ENCODE data around the gene M1AP.
A peak's percentile ranks its signal among the peaks of the same experiment; 100 is the strongest.

The M1AP gene

DNA sequence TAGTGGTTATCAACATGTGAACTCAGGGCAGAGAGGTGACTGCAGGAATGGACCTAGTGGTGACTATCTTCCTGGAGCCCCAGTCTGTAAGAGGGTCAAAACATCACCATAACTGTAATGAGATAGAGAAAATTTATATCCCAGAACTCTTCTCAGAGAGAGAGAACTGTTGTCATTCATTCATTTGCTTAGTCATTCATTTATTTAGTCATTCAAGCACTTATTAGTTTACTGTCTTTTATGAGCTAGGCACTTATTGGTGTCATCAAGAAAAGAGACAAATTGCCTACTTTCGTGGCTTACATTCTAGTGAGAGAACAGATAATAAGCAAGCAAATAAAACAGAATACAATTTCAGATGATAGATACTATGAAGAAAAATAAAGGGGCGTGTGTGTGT, 59.5 kb downstream of the M1AP start:
- DNase-seq, result no peak

DNA sequence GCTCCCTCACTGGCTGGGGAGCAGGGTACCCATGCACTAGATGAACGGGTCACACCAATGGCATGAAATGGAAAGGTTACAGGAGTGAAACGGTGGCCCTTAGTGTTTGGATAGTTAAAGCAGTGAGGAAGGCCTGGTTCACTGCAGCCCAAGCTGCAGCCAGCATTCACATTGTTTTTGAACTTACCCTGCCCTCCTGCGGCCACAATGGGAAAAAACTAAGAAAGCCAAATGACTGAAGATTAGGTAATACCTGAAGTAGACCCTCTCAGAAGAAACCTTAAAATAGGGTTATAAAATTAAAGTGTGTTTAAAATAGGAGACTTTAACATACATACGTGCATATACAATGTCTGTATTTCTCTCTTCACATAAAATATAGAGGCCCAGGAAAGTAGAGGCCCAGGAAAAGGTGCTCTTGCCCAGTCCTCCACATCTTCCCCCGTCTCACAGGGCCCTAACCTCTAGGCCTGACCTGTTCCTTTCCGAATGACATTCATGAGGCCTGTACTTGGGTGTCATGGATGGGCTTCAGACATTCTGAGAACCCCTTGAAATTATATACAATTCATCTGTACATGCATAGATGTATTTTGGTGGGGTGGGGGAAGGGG, 60.4 kb downstream of the M1AP start:
- DNase-seq, result peak; percentile 70

DNA sequence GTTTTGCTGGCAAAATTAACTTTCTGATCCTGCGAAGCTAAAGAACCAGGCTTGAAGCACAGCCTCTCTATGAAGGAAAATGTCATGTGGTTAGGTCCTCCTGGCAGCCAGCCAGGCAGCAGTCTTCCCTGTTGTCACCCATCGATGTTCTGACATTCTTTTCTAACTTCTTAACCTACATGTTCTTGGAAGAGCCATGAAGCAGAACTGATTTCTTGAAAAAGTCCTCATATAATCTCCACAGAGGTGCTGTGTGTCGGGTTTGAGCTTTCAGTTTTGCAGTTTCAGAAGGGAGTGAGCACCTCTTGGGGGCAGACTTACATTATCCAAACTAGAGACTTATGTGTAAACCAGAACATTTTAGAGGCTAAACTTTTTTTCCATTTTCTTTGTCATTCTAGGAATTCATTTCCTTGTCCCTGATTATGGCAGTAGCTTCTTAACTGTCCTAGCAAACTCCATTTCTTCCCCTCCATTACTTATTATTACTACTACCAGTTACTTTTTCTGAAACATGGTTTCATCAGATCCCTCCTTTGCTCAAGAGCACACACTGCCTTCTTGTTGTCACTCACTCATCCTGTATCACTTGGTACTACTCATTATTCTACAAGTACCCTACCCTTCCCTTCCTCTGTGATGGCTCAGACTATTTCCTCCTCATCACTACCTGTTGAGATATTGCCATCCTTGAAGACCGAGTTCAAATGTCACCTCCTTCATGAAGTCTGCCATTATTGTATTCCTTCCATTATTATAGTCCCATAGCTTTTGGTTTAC, 62.5 kb downstream of the M1AP start:
- DNase-seq, result no peak

DNA sequence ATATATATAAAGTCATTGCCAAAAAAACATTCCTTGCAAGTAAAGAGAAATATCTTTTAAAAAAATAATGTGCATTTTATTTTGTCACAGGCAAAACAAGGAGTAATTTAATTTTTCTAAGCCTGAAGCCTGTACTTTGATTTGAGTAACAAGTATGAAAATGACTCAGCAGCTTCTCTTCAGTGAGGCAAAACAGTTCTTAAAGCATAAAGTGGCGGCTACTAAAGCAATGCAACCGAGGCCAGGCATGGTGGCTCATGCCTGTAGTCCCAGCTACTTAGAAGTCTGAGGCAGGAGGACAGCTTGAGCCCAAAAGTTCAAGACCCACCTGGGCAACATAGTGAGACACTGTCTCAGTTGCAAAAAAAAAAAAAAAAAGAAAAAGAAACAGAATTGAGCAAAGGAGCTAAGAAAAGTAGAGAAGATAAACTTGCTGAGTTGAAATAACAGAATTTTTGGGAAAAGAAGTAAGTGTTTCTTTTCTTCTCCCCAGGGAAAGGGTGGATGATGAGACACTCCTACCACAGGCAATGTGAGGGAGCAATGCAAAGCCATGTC, 64.0 kb downstream of the M1AP start:
- no peak for DNase-seq

GRCh38 chr2:74583504-74583903, 64.6 kb downstream of the M1AP start:
- DNase-seq, result no peak

DNA sequence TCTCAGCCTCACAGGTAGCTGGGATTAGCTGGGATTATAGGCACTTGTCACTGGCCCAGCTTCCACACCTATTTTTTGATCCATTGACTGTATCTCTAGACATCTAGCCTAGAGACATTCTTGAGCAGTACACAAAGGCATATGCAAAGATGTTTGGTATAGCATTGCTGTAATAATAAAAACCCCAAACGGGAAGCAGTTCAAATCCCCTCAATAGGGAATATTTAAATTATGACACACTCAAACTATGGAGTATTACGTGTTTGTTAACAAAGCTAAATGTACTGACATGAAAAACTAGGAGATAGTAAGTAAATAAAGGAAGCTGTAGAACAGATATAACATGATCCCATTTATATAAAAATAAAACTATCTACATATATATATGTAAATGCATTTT, 65.9 kb downstream of the M1AP start:
- DNase-seq, result no peak

DNA sequence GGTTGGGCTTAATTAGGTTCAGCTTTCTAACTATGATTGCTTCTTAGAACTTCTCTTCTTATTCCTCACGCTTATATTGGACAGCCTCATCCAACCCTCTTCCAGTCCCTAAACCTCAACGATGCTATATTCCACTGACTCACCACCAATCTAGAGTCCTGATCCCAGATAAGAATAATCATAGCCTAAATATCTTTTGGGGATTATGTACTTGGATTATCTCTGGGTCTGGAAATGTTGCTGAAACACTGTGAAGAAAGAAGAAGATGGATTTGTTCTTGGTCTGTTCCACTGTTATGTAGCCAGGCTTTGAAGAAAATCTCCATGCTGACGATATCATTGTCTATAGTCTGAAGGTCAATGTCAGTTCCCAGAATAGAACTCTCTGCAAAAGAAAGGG, 66.7 kb downstream of the M1AP start:
- no peak for DNase-seq

DNA sequence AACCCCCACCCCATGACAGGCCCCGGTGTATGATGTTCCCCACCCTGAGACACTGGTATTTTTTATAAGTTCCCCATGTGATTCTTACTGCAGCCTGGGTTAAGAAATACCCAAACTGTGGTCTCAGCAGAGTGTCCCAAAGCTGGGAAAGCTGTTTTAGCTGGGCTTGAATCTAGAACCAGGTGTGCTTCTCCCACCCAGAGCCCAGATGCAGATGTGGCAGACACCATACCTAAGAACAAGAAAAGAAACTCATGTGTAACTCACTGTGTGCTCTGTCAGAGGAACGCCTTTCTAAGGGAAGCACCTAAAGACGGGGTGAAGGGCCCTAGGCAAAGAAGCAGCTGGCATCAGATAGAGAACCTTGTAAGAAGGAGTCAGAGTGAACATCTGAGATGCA, 69.7 kb downstream of the M1AP start:
- no peak for DNase-seq

- DNase-seq, result no peak
These were observed 70.7 kb downstream of the M1AP start for GRCh38 chr2:74577448-74577847.

- DNase-seq, result no peak
These were observed 71.3 kb downstream of the M1AP start for GRCh38 chr2:74576863-74577229.

- no peak for DNase-seq
These were observed 71.8 kb downstream of the M1AP start for GRCh38 chr2:74576211-74576862.

DNA sequence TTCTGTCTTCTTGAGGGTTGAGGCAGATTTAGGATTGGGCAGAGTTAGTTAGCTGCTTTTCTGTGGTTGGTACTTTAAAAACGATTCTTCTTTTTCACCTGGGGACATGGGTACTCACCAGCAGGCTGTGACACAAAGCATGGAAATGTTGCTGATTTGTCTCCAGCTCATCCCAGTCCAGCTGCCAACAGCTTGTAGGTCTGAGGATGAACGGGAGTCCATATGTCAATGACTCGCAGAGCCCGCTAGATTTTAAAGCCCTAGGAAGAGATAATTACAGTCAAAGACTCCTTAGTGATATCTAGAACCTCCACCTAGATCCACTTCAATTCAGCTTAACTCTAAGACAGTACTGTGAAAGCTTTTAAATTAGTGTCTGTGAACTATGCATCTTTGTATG, 72.8 kb downstream of the M1AP start:
- DNase-seq, result no peak

- DNase-seq, result no peak
These were observed 74.2 kb downstream of the M1AP start for GRCh38 chr2:74573747-74574562.

DNA sequence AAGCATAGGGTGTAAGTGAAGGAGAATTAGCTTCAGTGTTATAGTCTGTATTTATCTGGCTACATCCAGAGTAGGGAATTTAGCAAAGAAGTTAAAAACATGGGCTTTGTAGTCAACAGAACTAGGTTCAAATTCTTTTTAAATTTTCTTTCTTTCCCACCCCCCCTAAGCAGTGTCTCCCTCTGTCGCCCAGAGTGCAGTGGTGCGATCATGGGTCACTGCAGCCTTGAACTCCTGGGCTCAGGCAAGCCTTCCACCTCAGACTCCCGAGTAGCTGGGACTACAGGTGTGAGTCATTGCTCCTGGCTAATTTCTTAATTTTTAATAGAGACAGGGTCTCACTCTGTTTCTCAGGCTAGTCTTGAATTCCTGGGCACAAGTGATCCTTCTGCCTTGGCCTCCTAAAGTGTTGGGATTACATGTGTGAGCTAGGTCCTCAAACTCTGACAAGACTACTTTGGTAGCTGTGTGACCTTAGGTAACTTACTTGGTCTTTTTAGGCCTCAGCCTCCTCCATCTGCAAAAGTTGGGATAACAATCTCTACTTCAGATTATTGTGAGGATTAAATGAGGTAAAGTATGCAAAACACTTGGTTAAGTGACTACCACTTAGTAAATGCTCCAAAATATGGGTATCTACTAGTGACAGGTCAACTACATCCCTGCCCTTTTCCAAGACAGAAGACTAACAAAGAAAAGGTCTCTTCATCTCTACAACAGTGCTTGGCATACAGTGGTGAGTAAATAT, 75.8 kb downstream of the M1AP start:
- DNase-seq, result no peak

- DNase-seq, result no peak
These were observed 77.1 kb downstream of the M1AP start for GRCh38 chr2:74571058-74571457.

GRCh38 chr2:74569686-74570085, 78.4 kb downstream of the M1AP start:
- no peak for DNase-seq

DNA sequence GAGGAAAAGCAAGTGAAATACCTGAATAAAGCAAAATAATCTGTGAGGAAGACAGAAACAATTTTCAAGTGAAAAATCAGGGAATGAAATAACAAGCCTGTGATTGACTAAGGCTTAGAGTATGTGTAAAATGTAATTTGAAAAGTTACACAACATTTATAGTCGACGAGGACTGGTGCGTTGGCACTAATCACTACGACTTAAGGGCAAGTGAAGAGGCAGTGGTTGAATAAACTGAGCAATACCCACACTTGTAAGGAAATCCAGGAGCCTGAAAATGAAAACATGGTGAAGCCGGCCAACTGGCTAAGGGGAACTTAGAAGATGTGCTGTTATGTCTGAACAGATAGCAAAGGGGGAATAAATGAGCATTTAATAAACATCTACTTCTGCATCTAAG, 80.2 kb downstream of the M1AP start:
- DNase-seq, result no peak

DNA sequence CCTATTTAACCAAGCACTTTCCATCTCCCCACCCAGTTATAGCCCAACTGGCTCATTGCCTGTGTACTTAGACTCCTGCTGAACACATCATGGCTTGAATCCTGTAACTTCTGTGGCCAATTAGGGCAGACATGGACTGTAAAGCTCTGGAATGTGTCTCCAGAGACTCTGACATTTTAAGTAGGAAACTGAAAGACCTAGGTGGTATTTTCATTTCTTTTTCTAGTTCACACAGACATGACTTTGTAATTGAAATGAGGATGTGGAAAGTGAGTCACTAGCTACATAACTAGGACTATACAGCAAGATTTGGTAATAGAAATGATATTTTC, 81.4 kb downstream of the M1AP start:
- DNase-seq, result peak; percentile 61

DNA sequence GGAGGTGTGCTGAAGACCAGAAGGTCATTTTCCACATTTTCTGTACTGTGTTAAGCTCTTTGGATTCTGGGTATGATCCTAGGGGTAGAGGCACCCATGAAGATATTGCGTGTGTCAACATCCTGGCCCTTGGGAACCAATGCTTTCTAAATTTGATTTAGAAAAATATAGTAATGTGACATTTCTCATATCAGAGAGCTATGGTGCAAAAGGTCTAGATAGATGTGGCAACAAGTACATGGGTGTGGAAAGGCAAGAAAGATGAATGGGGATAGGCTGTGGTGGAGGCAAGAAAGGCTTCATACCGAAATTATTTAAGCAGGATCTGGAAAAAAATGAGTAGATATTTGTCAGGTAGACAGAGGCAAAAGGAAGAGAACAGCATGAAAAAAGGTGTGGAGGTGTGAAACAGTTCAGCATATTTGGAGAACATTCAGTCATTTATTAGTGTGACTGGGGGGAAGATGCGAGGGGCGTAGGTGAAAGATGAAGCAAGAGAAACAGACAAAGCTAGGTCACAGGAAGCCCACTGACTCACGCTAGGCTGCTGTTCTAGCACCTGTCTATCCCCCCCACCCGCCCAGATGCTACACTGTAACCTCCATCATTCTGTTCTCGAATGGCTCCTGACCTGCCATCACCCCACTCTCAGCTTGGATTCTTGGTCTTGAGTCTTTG, 81.9 kb downstream of the M1AP start:
- DNase-seq, result no peak

- no peak for DNase-seq
These were observed 83.9 kb downstream of the M1AP start for GRCh38 chr2:74564222-74564621.

DNA sequence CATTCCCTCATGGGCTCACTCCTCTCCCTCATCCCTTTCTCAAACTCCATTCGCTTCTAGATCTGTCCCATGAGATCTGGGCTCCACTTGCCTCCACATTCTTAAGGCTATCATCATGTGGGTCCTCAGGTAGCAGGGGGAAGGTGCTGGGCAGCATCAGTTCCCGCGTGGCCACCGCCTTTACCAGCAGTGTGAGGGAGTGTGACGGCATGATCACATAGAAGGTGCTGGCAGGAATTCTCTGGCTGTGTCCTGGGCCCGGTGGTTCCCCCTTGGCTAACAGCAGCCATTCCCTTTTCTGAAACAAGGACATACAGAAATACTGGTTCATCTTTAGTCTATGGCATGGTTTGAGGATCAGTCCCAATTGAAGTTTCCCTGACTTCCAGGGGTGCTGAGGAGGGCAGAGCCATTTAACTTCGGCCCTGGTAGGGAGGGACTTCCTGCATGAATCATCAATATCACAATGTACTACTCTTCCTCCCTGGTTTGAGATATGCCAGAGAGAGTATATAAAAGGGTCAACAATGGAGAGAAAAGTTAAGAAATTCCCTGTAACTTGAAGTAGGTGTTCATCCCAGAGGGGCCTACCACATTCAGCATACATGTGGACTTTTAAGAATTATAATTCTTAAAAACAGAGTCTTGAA, 85.9 kb downstream of the M1AP start:
- DNase-seq, result no peak

Data from left hindlimb (tissue), 1 donor.